ENCODE results near the gene CDH3.

Gene CDH3

DNA sequence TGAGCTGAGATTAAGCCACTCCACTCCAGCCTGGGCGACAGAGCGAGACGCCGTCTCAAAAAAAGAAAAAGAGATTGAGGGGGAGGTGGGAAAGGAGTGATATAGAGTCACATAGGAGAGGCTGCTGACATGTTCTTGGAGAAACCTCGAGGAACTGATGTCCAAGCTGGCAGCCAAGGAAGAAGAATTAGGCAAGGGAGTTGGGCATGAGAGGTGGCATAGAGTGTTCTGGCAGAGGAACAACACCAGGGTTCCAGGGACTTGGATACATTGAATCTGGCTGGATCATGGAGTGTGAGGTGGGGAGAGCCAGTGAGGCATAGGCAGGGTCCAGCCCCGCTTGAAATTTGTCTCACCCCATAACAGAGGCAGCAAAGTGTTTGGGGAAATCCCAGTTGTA lies 10.7 kb downstream of the CDH3 start:
- no peak for DNase-seq

DNA sequence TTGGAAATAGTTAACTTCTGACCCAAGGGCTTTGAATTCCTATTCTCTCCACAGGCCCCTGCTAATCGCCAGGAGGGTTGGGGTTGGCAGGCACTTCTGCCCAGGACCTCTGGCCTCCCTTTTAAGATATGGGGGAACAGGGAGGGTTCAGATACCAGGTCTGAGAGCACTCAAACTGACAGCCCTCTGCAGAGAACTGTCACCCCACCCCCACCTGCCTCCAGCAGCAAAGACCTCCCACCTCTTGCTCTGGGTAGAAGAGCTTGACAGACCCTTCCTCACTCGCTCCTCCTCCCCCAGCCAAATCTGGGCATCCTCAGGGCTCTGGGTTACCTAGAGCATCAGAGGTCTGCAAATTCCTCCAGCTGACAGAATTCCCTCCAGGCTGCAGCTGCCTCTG lies 11.6 kb downstream of the CDH3 start:
- no peak for DNase-seq

DNA sequence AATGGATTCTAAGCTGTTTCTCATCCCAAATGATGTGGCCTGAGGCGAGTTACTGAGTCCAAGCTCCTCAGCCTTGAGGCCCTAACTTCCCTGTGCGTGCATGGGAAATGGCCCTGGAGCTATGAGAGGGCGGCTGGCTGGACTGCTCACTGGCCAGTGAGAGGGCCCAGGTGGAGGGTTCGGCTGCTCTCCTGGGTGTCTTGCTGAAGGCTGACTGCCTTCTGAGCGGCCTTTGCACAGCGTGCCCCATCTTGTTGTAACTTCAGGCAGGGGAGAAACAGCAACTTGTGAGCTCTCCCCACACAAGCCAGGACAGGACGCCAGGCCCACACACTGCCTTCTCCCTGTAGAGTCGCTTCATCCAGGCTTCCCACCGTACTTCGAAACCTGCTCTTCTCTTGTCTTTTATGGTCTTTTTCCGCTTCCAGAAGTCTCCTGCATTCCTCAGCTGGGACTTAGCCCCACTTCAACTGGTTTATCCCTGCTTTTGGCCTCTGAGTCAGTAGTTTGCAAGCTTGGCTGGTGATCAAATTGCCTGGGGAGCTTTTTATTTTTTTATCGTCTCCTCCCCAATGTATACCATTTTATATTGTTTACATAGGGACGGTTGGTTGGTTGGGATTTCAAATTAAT lies 13.3 kb downstream of the CDH3 start:
- DNase-seq, result no peak

DNA sequence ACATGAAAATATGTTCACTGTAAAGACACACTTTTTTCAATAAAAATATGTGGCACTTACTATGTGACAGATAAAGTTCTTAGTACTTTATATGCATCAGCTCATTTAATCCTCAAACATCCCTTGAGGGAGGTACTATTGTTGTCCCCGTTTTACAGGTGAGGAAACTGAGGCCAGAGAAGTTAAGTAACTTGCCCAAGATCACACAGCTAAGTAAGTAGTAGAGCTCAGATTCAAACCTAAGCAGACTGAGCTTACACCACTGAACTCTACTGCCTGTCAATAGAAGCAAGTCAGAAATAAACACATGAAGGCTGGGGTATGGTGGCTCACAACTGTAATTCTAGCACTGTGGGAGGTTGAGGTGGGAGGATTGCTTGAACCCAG lies 13.9 kb downstream of the CDH3 start:
- DNase-seq, result no peak

DNA sequence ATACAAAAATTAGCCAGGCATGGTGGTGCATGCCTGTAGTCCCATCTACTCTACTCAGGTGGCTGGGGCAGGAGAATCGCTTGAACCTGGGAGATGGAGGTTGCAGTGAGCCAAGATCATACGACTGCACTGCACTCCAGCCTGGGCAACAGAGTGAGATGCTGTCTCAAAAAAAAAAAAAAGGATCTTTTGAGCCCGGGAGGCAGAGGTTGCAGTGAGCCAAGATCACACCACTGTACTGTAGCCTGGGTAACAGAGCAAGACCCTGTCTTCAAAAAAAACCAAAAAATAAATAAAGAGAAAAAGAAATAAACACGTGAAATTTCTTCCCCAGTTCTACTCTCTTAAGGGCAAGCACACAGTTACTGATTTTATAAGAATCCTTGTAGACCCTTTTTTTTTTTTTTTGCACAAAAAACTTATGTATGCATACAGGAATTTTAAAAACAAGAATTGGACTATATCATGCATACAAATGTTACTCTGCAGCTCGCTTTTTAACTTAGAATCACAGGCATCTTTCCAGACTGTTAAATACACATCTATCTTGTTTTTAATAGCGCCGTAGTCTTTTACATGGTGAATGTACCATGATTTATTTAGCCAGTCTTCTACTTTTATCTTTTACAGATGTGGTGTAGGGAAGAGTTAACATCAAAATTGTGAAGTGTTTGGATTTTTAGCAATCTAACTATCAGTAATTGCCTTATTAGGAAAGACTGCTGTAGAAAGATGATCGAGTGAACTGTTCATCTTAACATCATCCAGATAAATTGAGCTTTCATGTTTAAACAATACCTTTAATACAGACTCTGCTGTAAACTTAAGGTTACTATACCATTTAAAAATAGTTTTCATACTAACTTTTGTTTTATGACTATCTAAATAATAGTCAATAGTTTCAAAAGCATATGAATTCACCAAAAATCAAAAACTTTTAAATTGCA lies 14.6 kb downstream of the CDH3 start:
- no peak for DNase-seq

DNA sequence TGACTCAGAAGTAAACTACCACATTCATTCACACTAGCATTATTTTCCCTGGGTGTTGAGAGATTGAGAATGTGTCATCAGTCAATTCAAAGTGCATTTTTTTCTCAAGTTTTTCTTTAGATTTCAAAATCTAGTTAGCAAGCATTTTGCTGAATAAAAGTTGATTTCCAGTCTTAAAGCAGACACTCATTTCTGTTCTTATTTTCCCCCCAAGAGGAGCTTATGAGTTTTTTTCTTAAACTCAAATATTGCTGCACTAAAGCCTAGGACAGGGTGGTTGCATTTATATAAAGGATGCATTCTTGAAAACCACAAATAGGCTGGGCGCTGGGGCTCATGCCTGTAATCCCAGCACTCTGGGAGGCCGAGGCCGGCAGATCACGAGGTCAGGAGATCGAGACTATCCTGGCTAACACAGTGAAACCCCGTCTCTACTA lies 15.3 kb downstream of the CDH3 start:
- DNase-seq, result no peak

DNA sequence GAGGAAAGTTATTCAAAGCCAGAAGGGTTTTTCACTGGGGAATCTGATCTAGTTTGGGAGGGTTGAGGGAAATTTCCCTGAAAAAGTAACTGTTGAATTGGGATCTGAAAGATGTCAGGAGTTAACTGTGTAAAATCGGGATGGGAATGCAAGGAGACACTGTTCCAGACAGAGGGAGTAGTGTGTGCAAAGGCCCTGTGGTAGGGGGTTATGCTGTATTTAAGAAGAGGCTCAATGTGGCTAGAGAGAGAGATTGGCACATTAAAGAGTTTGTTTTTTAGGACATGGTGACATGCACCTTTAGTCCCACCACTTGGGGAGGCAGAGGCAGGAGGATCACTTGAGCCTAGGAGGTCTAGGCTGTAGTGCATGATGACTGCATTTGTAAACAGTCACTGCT lies 16.9 kb downstream of the CDH3 start:
- DNase-seq, result no peak

DNA sequence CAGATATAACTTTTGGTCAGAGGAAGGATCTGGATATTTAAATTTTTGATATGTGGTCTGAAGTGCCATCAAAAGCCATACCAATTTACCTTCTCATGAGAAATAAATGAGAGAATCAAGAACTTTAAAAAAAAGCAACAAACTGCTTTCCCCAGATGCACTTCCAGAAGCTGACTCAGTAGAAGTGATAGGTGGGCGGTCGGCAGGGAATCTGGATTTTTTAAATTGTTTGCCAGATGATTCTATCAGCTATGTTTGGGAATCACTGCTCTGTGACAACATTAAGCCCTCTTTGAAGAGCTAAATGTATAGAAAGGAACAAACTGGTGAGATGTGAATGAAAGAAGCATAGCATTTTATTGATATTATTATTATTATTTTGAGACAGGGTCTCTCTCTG lies 19.2 kb downstream of the CDH3 start:
- DNase-seq, result no peak

DNA sequence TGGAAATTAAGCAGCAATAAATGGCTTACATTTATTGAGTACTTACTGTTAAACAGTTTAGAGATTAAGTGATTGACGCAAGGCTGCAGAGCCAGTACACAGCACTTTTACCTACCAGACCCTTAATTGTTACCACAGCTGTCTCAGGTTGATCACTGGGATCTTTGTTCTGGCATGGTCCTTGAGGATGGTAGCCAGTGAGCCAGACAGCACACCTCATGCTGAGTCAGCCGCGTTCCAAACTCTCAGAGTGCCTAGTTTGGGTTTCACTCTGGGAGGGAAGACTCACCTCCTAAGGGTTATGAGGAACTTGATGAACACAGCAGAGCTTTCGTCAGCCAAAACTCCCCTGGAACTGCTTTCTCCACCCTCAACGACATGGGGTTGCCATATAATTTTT lies 20.4 kb downstream of the CDH3 start:
- no peak for DNase-seq

DNA sequence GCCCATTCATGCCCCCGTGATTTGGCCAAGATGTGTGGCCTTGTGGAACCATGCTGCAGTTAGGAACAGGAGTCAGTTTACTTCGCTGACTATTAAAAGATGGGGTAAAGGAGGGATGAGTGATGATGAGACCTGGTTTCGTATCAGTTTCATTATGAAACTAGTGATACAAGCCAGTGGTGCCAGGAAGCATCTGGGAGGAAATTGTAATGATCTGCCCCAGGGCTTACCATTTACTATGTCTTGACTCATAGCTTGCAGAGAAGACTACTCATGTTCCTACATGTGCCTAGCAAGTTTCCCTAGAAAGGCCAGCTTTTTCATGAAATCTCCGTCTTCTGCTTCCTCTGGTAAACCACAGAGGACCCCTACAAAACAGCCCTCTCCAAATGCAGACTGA lies 23.2 kb downstream of the CDH3 start:
- DNase-seq, result no peak

DNA sequence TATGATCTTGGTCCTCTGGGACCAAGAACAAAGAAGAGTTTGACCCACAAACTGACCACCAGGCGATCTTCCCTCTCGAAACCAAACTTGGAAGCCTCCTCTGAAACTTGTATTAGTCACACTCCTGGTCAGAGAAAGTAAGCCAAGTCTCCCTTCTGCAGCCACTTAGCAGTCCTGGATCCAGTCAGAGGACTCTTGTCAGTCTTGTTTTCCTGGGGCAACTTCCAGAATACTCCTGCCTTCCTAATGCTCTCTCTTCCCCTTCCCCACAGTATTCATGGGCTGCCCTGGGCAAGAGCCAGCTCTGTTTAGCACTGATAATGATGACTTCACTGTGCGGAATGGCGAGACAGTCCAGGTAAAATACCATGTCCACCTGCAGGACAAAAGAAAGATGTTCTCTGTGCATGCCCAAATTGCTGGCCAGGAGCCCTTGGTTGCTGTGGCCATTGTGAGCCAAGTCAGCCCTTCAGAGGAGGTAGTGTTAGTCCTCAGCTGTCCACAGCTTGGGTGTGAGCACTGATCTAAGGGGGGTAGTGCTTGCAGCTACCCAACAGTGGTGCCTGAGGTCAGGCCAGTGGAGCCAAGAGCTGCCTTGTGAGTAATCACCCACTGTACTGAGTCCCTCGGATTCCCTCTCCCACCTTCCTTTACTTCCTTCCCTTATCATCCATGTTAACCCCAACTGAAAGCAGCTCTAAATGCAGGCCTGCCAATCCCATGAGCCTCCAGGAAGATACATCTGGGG lies 31.2 kb downstream of the CDH3 start:
- DNase-seq, result no peak

DNA sequence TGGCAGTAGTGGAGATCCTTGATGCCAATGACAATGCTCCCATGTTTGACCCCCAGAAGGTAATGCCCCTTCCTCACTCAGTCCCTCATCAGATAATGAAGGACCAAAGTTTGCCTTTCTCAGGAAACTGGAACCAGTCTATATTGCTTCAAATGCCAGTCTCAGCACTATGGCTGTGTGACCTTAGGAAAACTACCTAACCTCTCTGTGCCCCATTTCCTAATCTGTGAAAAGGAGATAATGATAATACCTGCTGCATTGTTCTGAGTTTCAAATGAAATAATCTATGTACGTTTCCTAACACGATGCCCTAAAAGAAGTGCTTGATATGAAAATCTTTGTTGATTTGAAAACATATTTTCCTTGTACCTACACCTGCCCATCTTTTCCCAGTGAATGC lies 35.9 kb downstream of the CDH3 start:
- no peak for DNase-seq

DNA sequence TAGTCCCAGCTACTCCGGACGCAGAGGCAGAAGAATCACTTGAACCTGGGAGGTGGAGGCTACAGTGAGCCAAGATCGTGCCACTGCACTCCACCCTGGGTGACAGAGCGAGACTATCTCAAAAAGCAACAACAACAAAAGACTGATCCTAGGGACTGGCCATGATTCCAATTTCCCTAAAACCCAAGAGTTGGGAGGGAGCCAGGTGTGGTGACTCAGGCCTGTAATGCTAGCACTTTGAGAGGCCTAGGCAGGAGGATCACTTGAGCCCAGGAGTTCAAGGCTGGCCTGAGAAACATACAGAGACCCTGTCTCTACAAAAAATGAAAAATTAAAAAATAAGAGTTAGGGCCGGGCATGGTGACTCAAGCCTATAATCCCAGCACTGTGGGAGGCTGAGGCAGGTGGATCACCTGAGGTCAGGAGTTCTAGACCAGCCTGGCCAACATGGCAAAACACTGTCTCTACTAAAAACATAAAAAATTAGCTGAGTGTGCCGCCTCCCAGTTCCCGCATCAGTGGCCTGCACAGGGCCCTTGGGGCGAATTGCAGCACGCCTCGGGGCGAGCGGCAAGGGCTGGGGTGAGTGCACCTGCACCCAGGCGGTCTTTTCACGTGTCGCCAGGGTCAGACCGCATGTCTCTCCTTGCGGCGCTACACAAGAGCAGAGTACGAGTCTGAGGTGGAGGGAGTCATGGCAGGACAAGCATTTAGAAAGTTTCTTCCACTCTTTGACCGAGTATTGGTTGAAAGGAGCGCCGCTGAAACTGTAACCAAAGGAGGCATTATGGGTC lies 40.8 kb downstream of the CDH3 start:
- no peak for DNase-seq

DNA sequence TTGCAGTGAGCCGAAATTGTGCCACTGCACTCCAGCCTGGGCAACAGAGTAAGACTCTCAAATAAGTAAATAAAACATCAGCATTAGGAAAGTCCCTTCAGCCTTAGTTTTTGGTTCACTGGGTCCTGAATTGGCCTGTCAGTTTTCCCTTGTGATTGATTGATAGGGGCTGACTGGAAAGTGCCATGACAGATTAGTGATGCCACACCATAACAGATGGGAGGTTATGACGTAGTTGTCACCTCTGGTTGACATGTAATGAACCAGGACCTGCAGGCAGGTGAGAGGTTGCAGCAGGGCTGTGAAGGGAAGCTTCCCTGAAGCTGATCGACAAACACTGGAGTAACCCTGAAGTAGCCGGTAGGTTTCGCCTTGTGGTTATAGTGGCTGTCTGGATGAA lies 41.8 kb downstream of the CDH3 start:
- no peak for DNase-seq

DNA sequence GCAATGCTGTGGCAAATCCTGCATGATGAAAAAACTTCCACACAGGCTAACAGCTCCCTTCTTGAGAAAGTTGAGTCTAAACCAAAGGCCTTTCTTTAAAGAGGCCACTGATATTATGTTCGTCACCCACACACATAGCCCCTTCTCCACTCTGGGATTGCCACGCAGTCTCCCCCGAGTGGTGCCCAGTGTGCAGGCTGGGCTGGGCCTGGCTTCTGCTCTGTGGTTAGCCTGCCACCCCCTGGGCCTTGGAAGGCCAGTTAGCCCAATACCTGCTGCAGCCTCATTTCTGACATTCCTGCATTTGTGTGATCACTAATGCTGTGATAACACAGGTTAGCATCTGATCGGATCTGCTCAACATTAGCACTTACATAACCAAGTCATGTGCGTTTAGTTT lies 44.8 kb downstream of the CDH3 start:
- DNase-seq, result no peak

DNA sequence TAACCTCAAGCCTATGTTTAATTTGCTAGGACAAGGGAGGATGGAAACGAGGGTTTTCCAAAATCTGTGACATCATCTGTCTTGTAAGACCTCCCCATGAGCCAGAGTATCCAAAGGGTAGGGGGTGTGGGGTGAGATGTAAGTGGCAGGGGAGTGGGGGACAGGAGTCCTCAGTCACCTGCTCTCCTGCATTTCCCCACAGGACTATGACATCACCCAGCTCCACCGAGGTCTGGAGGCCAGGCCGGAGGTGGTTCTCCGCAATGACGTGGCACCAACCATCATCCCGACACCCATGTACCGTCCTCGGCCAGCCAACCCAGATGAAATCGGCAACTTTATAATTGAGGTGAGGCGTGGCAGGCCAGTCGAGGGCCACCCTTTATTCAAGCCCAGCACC lies 50.5 kb downstream of the CDH3 start:
- DNase-seq, result no peak

DNA sequence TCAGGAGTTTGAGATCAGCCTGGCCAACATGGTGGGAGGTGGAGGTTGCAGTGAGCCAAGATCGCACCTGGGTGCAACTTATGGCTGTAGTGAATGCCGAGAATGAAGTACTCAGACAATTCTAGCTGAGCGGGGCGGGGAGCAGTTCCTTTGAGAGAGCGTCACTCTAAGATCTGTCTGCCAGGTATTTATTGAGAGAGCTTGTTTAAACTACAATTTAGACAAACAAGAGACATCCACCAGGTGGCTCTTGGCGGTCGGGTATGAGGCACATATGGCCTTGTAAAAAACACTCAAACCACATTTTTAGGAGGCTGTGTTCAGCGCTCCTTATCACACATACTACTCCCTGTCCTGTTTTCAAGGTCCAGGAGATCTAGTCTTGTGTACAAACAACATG lies 51.4 kb downstream of the CDH3 start:
- DNase-seq, result no peak

DNA sequence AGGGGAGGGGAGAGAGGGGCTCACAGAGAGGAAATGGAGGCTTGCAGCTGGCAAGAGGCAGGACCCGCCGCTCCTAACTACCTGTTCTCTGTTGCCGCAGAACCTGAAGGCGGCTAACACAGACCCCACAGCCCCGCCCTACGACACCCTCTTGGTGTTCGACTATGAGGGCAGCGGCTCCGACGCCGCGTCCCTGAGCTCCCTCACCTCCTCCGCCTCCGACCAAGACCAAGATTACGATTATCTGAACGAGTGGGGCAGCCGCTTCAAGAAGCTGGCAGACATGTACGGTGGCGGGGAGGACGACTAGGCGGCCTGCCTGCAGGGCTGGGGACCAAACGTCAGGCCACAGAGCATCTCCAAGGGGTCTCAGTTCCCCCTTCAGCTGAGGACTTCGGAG lies 53.0 kb downstream of the CDH3 start:
- no peak for DNase-seq

DNA sequence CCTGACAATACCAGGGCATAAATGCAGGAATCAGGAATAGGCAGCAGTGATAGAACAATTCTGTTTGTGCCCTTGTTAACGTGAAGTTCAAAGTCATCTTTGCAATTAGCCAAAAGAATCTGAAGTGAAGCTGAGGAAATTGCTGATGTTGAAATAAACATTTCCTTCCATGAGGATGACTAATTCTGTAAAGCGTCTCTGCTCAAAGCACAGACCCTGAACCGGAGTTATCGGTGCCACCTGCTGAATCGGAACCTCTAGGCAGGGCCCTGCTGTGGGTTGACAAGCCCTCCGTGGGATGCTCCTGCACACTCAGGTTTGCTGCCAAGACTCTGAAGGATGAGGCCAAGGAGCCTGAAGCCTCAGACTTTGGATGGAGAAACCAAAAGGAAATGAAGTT lies 55.0 kb downstream of the CDH3 start:
- DNase-seq, result no peak

DNA sequence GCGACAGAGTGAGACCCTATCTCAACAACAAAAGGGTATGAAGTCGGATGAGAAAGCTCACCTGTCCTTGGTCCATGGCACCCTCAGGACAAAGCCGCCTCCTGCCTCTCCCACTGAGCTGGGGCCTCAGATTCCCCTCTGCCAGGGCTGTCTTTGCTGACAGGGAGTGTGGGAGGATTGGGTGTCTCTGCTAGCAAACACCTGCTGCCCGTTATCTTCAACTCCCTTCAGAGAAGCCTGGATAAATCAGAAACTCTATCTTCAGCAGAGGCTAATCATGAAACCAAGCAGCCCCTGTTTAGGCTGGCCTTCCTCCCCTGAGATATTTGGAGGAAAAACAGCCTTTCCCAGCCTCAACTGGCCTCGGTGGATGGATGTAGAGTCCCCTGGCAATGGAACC lies 55.7 kb downstream of the CDH3 start:
- no peak for DNase-seq

DNA sequence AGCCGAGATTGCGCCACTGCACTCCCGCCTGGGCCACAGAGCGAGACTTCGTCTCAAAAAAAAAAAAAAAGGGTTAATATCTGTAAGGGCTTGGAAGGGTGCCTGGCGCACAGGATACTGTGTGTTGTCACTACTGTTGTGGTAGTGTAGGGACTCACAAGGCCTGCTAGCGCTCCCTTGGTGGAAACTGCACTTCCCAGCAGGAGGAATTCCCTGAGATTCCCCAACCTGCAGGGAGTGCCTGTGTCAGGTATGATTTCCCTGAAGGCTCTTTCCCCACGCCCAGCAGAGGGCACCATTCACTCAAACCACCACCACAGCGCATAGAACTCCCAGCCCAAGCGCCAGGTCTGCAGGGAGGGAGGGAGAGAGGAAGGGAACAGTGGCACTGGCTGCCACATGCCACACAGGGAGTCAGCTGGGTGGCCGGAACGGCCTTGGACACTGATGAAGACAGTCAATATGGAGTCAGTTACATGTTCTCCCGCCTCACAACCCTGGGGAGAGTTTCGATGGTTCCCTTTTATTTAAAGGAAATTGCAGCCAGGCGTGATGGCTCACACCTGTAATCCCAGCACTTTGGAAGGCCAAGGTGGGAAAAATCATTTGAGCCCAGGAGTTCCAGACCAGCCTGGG lies 59.2 kb downstream of the CDH3 start:
- no peak for DNase-seq

DNA sequence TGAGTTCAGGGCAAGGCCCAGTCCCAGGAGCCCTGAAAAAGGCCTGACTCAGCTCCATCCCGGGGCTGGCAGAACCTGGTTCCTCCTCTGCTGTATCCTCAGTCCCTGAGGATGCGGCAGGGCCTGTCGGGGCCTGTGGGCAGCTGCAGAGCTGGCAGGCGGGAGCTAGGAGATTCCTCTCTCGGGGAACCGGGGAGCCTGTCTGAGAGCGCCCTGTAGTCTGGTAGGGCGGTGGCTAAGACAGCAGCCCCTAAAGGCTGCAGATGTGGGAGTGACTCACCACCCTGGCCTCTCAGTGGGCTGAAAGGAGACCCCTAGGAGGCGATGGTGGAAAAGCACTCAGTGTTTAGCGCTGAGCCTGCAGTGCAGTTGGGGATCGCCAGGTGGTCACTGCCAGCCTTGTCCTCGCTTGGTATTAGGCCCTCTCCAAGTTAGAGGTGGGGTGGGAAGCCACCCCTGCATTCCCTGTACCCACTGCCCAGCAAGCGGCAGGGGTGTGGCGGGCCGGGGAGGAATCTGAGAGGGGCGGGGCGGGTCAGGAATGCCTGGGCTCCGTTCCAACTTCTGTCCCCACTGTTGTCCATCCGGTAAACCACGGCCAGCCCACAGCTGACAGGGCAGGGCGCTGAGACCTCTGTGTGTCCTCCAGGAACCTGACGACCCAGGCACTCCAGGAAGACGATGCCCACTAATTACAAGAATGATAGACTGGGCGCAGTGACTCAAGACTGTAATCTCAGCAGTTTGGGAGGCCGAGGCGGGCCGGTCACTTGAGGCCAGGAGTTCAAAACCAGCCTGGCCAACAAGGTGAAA lies 62.4 kb downstream of the CDH3 start:
- no peak for DNase-seq
